Activated CD8-positive, alpha-beta memory T cell treated with anti-CD3 and anti-CD28 coated beads, Interleukin-2, amount 50 U/mL, for 1 hour (primary cell): Measurements from ENCODE around the gene CADM1.

ENCODE experiments used
- DNase-seq: peaks from one replicate; pipeline ENCODE4 v3.0.0-alpha.2; 2020; ENCODE audit errors: extremely low read depth

Gene CADM1

DNA sequence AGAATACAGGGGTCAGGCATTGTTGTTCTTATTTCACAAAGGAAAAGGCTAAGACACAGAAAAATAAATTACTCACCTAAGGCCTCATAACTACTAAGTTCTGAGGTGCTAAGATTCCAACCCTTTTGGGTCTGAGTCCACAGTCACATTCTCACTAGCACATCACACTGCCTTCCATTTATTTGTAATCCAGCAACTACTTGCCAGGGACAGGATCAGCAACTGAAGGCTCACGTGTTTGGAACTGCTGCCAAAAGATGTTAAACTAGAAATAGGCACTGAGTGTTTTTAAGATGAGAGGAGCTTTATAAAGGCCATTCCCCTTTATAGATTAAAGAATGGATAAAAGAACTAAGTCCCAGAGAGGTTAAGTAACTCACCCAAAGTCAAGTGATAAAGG is 58.0 kb downstream of the CADM1 start:
- DNase-seq = no peak

DNA sequence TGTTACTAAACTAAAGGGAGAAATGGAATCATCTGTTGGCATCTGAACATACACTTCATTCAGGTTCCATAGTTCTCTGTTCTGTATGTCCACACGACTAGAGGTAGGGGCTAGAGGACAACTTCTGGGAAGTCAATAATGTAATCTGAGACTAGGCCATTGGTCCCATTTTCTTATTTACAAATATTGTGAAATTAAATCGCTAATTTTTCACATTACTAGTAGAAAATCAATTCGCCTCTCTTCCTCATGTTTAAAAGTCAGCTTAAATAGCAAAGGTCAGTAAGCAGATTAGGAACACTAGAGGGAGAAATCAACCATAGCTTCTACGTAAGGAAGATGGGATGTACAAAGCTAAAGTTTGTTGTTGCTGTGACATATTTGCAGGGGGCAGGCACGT is 59.7 kb downstream of the CADM1 start:
- DNase-seq = no peak

DNA sequence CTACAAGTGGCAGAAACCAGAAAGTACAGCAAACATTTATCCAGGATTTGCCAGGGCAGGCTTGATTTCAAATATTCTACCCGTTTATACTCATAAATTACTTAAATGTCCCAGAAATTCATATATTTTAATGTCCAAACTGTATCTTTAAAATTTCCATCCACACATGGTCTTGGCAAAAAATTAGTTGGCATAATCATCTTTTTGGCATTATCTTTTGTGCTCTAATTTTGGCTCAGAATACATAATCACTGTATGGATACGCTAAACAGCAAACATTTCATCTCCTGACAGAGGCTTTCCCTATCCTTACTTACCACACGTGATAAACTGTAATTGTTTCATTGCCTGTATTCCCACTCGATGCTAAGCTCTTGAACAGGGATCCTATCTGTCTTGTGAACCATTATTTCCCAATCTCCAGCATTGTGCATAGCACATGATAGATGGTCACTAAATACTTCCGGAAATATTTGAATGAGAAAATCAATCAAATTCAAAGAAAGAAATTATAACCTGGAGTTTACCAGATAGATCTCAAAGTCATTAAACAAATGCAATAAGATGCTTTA is 64.2 kb downstream of the CADM1 start:
- no peak for DNase-seq

DNA sequence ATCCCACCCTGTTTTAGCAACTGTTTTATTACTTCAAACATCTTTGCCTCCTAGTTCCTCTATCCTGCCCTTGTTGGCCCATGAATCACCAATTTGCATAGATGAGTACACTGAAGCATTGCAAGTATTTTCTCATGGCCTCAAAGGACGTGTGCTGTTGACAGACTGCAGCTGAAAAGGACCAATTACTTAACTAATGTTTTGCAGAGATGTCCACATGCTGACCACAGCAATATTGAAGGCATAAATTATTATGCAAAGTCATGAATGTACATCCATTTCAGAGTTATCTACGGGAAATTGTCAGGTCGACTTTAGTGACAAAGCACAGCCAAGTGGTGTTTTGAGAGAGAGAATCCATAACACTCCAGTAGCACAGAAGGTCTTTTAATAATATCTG is 64.8 kb downstream of the CADM1 start:
- DNase-seq = no peak

DNA sequence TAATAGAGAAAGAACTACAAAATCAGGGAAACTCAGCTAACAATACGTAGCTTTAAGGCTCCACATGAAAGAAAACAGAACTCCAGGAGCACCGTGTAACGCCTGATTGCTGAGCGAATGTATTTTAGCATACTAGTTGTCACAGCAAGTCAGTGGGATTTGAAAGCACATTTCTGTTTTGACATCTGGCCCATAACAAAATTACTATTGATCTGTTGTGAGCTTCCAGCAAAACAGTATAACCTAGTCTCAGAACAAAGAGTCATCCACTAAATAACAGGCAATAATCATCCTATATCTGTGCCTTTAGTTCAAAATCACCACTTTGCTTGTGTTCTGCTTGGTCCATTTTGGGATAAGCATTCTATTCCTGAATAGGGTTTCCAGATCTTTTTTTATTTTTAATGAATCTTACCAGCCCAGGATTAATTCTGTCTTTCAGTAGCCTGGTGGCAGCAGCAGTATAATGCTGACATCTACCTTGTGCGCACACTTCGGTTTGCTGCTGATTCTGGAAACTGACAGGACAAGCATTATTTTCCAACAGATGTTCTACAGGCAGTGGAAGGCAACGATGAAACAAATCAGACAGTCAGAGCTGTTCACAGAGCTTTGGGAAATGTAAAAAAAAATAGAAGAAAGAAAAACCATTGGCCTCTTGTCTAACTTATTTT is 66.2 kb downstream of the CADM1 start:
- DNase-seq = no peak

DNA sequence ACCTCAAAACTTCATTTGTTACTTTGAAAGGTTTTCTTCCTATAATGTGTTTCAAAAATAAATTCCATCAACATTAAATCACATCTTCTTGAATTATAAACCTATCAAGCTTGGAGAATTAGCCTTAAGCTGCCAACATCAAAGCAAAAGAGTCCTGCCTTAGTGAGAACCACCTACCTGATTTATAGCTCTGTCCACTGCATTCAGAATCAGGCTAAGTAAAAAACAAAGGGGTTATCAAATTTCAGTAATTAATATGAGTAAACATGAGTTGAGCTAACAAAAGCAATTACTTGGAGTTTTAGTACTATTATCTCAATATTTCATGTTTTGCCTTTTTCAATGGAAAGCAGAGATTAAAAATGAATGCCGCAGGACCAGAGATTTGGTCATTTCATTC is 73.9 kb downstream of the CADM1 start:
- no peak for DNase-seq

DNA sequence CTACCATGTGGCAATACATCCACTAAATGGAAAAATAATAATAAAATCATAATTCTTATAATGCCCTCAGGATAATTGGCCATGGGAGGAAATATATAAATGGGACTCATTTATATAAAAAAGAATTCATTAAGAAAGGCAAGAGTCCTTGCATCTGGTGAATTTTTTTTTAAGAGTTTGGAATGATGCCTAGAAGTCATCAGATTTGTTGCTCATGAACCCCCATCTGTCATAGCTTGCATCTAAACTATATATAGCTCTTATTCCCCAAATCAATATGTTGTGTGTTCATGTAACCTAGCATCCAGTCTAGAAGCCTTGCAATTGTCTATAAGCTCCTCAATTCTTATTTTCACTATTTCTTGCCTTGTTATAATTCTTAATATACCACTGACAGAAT is 75.9 kb downstream of the CADM1 start:
- DNase-seq = no peak

DNA sequence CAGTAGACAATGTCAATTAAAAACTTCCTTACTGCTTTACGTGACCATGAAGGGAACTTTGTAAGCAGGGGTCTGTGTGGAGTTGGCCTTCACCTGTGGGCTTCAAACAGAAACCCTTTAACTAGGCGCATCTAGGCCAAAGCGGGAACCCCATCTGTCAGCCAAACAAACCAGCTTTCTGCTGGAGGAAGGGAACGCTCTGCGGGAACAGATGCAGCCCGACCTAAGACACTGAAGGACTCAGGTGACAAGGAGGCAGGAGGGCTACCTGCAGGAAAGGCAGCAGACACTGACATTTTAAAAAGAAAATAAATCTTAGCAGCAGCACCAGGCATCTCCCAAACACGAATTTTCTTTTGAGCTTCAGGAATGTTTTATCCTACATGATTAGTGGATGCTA is 78.4 kb downstream of the CADM1 start:
- no peak for DNase-seq

DNA sequence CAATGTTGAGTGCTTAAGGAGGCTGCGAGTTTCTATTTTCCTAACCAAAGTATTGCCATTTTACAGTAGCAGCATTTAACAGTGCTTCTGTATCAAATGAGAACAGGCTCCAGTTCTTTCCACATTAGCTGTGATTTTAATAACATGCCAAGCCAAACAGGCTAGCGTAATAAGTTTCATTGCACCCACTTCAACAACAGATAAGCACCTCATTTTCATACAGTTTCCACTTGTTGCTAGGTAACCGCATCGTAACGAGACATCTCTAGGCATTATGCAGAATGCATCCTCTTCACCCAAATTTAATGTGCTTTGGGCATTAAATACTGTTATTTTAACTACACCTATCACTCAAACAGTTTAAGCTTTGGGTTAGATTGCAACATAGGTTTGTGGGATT is 79.0 kb downstream of the CADM1 start:
- no peak for DNase-seq

DNA sequence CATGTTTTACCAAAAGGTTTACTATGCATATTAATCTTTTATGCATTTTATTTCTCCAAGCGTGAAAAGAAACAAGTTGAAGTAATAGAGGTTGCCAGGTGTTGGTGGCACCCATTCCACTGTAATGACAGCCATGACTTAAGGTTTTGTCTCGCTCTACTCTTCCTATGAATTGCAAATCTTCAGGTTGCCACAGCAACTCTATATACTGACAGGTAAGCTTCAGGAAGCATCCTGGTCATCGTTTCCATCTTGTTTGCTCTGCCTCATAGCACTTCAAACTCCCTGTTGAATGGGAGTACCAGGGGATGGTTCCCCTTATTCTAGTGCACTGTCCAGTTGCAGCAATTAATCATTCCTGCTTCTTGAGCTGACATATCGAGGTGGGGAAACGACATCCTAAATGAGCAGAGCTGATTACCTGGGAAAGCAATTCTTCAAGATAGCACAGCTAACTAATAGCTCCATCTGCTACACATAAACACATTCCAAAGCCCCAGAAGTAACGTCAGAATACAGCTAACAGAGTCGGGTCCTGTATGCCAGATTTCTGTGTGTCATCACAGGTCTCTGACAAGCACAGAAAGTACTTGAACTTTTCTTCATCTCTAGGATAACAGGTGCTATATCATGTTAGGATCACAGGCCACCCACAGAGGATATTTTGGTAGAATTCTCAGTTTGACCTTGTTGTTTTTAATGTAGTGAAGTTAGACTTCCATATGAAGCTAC is 80.3 kb downstream of the CADM1 start:
- DNase-seq = no peak

DNA sequence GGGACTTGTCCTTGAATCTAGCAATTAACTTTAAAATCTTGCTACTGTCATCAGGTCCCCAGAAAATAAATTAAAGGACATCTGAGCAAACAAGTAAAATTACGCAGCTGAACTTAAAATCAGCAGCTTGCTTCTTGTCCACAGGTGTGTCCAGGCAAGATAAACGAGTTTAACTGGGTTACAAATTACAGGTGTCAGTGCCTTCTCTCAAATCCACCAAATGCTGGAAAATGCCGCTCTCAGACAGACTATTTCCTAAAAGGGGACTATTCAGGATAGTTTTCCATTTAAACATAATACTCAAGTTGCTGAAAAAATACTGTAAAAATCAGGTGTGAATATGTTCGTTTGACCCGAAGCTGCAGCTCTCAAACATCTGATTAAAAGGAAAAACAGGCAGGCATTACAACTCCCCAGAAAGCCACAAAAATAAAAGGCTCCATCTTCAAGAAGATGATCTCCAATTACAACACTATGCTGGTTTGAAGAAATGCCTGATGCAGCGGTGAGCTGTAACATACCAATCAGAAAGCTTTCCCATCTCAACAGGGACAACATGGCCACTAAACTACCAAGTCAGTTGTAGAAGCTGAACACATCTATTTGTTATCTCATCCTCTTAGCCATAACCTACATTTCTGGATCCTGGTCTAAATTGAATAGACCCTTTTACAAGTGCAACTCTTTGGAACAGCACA is 82.1 kb downstream of the CADM1 start:
- DNase-seq = no peak

DNA sequence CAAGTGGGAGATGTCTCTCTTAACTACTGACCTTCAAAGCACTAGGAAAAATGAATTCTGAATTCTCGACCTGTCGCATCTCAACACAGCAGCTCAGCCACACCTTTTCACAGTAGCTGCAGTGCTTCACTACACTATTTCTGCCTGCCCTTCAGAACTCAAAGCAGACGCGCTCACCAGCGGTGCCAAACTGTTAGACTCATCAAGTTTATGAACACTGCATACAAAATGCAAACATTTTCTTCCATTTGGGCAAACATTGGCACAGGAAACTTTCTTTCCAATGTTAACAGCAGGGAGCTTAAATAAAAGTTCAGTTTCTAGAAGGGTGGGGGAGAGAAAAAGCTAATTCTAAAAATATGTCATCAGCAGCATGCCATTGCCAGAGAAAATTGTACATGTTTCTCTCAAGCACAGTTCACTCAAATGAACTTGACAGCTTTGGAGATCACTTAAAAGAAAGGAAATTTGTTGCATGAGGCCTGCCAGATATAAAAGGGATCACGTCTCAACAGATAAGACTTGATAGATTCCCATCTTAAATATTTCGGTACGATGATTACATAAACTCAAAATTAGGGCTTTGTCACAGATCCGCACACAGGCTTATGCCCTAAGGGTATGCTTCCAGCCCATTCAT is 82.7 kb downstream of the CADM1 start:
- no peak for DNase-seq

DNA sequence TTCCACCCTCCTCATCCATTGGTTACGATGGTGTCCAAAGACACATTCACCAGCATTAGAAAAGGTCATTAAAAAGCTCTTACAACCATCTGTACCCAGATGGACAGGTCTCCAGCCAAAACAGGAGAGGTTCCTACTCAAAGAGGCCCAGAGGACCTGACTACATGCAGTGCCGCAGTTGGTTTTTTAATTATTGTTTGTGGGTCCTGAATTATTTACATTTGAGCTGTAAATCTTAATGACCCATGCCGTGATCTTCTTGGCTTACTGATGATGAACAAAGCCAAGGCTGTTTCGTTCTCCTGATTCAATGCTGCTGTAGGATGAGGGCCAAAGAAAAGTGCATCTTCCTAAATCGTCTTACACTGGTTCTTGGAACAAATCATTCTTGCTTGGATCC is 83.7 kb downstream of the CADM1 start:
- DNase-seq = no peak

DNA sequence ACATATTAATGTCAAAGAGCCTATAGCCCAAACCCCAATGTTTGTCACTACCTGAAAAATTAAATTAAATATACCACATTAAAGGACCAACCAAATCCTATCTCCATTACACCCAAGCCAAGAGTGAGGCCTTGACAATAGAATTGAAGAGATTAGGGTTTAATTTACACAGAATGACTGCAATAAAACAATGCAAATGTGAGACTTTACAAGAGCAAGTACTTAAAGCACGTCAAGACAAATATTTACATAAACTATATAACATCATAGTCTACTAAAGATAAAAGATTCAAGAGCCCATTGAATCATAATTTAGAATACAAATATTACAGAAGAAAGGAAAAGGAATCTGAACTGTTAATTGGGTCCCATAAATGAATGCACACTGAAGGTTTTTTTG is 85.6 kb downstream of the CADM1 start:
- DNase-seq = no peak

DNA sequence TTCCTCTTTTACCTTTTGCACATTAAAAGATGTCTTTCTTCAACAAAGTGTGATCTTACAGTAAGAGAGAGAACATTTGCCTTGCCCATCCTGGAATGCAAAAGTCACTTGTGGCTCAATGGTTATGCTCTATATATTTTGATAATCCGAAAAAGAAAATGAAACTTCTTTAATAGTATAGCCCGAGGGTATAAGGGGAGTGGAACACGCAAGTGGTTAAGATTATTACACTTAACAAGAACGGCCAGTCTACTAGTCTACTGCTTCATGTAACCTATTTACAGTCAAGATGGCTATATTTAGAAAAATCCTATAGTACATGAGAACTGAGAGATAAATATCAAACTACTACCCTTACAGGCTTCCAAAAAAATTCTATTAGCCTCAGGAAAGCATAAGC is 86.1 kb downstream of the CADM1 start:
- DNase-seq = no peak

DNA sequence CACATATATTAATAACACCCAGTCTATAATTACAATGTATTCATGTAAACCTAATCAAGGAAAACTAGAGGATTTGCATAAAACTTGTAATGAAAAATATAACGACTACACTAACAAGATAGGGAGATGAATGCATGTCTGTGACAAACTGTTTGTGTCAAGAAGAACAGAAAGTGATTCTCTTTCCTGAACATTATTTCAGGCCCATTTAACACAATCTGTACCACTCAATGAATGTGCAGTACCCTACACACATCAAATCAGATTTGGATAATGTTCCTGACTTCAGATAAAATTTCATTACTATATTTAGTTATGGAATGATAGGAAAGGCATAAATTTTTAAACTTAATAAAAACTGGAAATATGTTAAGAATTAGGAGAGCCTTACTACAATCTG is 93.1 kb downstream of the CADM1 start:
- DNase-seq = no peak

DNA sequence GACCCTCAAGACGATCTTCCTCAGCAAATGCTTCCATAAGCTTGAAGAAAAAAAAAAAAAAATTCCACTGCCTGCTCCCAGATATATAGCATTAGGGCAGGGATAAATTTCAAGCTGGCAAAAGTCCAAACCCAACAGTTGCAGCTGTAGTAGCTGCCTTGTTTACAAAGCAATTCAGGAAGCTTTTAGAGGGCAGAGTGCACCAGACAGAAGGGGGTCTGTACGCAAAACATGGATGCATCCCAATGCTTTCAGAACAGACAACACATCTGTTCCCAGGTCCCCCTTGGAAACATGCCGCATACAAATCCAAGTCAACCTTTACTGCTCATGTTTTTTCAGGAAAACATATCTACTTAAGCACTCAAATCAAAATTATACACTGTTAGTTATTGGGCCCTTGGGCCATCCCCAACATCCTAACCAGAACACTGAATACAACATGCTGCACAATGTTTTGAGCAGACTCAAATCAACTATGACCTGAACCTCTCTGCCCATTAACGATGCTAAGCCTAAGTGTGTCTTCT is 94.5 kb downstream of the CADM1 start:
- no peak for DNase-seq

DNA sequence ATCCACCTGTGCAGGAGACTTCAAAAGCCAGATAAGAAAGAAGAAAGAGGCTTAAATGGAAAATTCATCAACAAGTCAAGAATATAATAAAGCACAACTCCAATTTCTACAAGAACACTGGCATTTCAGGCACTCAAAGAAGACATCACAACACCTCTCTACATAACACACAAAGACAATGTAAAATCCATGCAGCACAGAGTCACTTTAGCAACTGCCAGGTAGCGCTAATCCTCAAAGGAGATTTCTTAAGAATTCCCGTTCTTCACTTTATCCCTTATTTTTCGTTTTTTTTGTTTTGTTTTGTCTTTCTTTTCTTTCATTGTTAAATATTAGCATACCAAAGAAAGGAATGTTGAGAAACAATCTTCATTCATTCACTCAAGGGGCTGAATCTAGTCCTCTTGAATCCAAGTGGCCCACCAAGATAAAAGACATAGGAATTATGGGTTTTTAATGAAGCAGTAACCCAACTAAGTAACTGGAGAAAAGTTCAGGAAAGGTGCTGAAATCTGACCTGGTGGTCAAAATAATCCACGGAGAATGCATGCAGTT is 95.0 kb downstream of the CADM1 start:
- DNase-seq = no peak

DNA sequence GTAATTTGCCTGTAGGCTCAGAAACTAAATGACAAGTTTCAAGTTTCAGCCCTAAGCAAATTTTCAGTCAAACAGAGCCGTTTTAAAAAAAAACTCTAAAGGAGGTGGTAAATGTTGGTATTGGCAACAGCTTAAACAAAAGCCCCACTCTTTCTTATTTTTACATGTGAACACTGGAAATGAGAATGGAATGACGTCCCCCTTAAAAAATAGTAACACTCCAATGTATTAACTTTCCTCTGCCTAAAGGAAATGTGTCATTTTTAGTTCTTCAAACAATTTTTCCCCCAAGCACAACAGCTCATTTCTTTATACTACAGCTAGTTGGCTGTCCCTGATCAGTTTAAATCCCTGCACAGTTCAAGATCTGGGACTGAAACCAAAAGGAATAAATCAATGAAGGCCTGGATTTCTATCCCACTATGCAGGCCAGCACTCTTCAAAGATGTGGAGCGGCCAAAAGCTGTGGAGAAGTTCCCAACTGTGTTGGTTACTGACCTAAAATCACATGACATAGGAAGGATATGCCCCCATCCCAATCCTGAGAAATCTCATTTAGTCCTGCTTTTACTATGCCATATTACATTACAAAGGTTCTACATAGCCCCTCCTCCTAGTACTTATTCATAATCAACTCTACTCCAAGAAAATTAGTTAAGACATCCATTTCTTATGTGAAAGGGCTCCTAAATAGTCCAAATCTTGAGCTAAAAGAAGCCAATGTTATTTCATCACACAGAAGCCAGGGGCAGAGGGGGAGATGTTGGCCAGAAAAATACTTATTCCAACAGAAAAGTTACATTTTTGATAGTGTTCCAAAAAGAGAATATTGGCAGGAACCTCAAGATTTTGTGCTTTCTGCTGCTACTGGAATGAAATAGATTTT is 95.9 kb downstream of the CADM1 start:
- DNase-seq = no peak

DNA sequence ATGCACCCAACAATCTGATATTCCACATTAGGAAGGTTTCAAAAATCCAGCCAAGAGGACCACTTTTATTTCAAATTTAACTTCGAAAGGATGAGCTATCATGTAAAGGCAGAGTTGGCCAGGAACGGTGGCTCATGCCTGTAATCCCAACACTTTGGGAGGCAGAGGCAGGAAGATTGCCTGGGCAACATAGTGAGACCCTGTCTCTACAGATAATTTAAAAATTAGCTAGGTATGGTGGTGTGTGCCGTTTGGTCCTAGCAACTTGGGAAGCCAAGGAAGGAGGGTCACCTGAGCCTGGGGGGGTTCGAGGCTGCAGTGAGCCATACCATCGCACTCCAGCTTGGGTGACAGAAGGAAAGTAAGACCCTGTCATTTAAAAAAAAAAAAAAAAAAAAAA is 96.7 kb downstream of the CADM1 start:
- no peak for DNase-seq

DNA sequence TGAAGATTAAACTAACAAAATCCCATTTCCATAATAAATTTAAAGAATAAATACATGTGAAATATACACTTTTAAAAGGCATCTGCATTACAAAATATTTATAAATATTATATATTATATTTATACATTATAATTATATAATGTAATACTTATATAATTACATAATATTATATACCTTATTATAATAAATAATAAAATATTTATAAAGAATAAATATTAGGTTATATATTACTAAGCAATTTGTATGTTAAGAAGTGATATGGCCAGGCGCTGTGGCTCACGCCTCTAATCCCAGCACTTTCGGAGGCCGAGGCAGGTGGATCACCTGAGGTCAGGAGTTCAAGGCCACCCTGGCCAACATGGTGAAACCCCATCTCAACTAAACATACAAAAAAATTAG is 97.8 kb downstream of the CADM1 start:
- no peak for DNase-seq
